OCI-LY1 (cell line): ENCODE results near the gene PANK4.

Experiments
- H2AFZ ChIP-seq: fragments of 200-600 bp; sonication (generic), shearing (Covaris generic); 2 replicates; pipeline ENCODE4 v1.6.0; 2014; ENCODE audit warnings: antibody characterized with exemption, mild to moderate bottlenecking, low read length
- H3F3A ChIP-seq: fragments of 200-600 bp; sonication (generic), shearing (Covaris generic); 2 replicates; pipeline ENCODE4 v1.6.0; 2014; ENCODE audit warnings: mild to moderate bottlenecking, antibody characterized with exemption, low read length, moderate library complexity; ENCODE audit not compliant: insufficient read depth
- H3K27ac ChIP-seq: fragments of 200-600 bp; sonication (generic); 2 replicates; pipeline ENCODE4 v1.5.1; 2014; ENCODE audit warnings: low read length, mixed run types, mild to moderate bottlenecking, low read depth; ENCODE audit not compliant: poor library complexity, severe bottlenecking
- H3K27me3 ChIP-seq: fragments of 200-600 bp; sonication (generic); 2 replicates; pipeline ENCODE4 v1.6.0; 2014; ENCODE audit warnings: antibody characterized with exemption, mild to moderate bottlenecking, low read length, moderate library complexity; ENCODE audit not compliant: insufficient read depth
- H3K36me3 ChIP-seq: fragments of 200-600 bp; sonication (generic); 2 replicates; pipeline ENCODE4 v1.6.1; 2014; ENCODE audit warnings: mild to moderate bottlenecking, antibody characterized with exemption, low read length, moderate library complexity, mixed read lengths; ENCODE audit not compliant: insufficient read depth
- H3K4me1 ChIP-seq: fragments of 200-600 bp; sonication (generic); 2 replicates; pipeline ENCODE4 v1.5.1; 2014; ENCODE audit warnings: mild to moderate bottlenecking, low read length, moderate library complexity; ENCODE audit not compliant: insufficient read depth, severe bottlenecking
- H3K4me2 ChIP-seq: fragments of 200-600 bp; sonication (generic), shearing (Covaris generic); 2 replicates; pipeline ENCODE4 v1.6.1; 2014; ENCODE audit warnings: low read length
- H3K4me3 ChIP-seq: fragments of 200-600 bp; sonication (generic); 2 replicates; pipeline ENCODE4 v1.5.1; 2014; ENCODE audit warnings: low read length, low read depth, mild to moderate bottlenecking, mixed read lengths; ENCODE audit not compliant: poor library complexity, severe bottlenecking
- H3K79me2 ChIP-seq: fragments of 200-600 bp; shearing (Covaris generic); 2 replicates; pipeline ENCODE4 v1.6.1; 2016; ENCODE audit warnings: mixed run types, low read length, mixed read lengths; ENCODE audit not compliant: insufficient read depth
- H3K9ac ChIP-seq: fragments of 200-600 bp; sonication (generic), shearing (Covaris generic); 2 replicates; pipeline ENCODE4 v1.6.1; 2014; ENCODE audit warnings: mild to moderate bottlenecking, low read length, mixed read lengths
- H3K9me2 ChIP-seq: fragments of 200-600 bp; sonication (generic), shearing (Covaris generic); 2 replicates; pipeline ENCODE4 v1.6.1; 2014; ENCODE audit warnings: low read depth, mild to moderate bottlenecking, low read length, mixed read lengths
- H3K9me3 ChIP-seq: fragments of 200-600 bp; shearing (Covaris generic); 2 replicates; pipeline ENCODE4 v1.6.1; 2014; ENCODE audit warnings: low read length, mixed read lengths
- H4K20me1 ChIP-seq: fragments of 200-600 bp; sonication (generic), shearing (Covaris generic); 2 replicates; pipeline ENCODE4 v1.6.0; 2016; ENCODE audit warnings: mild to moderate bottlenecking, low read length; ENCODE audit not compliant: insufficient read depth
- CTCF ChIP-seq: fragments of 200-600 bp; sonication (generic), shearing (Covaris generic); IDR thresholded peaks from 2 replicates; pipeline ENCODE4 v1.5.1; 2017; ENCODE audit warnings: mild to moderate bottlenecking, antibody characterized with exemption, low read length, moderate library complexity, mixed read lengths
- EZH2 ChIP-seq: fragments of 200-600 bp; sonication (generic), shearing (Covaris generic); IDR thresholded peaks from 2 replicates; pipeline ENCODE4 v1.8.0; 2017; ENCODE audit warnings: borderline replicate concordance, mixed run types, mild to moderate bottlenecking, antibody characterized with exemption, low read length, moderate library complexity, mixed read lengths

Gene PANK4

GRCh38 chr1:2501820-2502119 lies 24.6 kb downstream of the PANK4 start:
- TF ChIP-seq EZH2 (no peak), CTCF (no peak)
- no peak overlapping the region for H3K9ac ChIP-seq
- H3K4me2 ChIP-seq: no peak overlapping the region
- H4K20me1 ChIP-seq: no peaks in the 10 kb centered on the region
- H3K36me3 ChIP-seq: no peaks in the 10 kb centered on the region
- no peaks in the 10 kb centered on the region for H3K9me2 ChIP-seq
- peaks cover 12% of the 10 kb centered on the region; the same call in 1 of the 2 replicates for H3K27me3 ChIP-seq
- H3F3A ChIP-seq: no peaks in the 10 kb centered on the region
- no peak overlapping the region for H2AFZ ChIP-seq
- no peak overlapping the region for H3K4me3 ChIP-seq
- no peaks in the 10 kb centered on the region for H3K9me3 ChIP-seq
- H3K79me2 ChIP-seq: no peaks in the 10 kb centered on the region
- no peaks in the 10 kb centered on the region for H3K4me1 ChIP-seq
- no peak overlapping the region for H3K27ac ChIP-seq

- TF ChIP-seq CTCF: no peak
- no peak overlapping the region for H3K4me2 ChIP-seq
- H3K9ac ChIP-seq: no peak overlapping the region
- H3K4me1 ChIP-seq: peaks cover 4% of the 10 kb centered on the region
- H4K20me1 ChIP-seq: no peaks in the 10 kb centered on the region
- H2AFZ ChIP-seq: no peak overlapping the region
- no peaks in the 10 kb centered on the region for H3K9me3 ChIP-seq
- no peak overlapping the region for H3K27ac ChIP-seq
- no peak overlapping the region for H3K4me3 ChIP-seq
- H3F3A ChIP-seq: no peaks in the 10 kb centered on the region
- H3K79me2 ChIP-seq: no peaks in the 10 kb centered on the region
- H3K9me2 ChIP-seq: no peaks in the 10 kb centered on the region
- H3K36me3 ChIP-seq: no peaks in the 10 kb centered on the region
- H3K27me3 ChIP-seq: peaks cover 12% of the 10 kb centered on the region; the same call in 1 of the 2 replicates
Observed at GRCh38 chr1:2501041-2501819, 25.2 kb downstream of the PANK4 start.

GRCh38 chr1:2499986-2500596 lies 26.3 kb downstream of the PANK4 start:
- Histone ChIP-seq H3K27me3 (peaks cover 12% of the 10 kb centered on the region; the same call in 1 of the 2 replicates), H3K79me2 (no peaks in the 10 kb centered on the region), H2AFZ (no peak overlapping the region), H3K27ac (no peak overlapping the region), H3K36me3 (no peaks in the 10 kb centered on the region), H3K9ac (no peak overlapping the region), H3K4me1 (peaks cover 9% of the 10 kb centered on the region), H4K20me1 (no peaks in the 10 kb centered on the region), H3K9me2 (no peaks in the 10 kb centered on the region), H3K4me3 (no peak overlapping the region), H3F3A (no peaks in the 10 kb centered on the region), H3K4me2 (no peak overlapping the region), H3K9me3 (no peaks in the 10 kb centered on the region)
- TF ChIP-seq CTCF (no peak), EZH2 (no peak)
